ENCODE data around the gene MITF. TPM values are rescaled to one million over a fixed set of nuclear protein-coding genes. Genes with fewer than 3 reads are reported as not detected.

The MITF gene
- total RNA-seq, 2 donors from 2014 or later: 1.8 to 3.0 TPM

DNA sequence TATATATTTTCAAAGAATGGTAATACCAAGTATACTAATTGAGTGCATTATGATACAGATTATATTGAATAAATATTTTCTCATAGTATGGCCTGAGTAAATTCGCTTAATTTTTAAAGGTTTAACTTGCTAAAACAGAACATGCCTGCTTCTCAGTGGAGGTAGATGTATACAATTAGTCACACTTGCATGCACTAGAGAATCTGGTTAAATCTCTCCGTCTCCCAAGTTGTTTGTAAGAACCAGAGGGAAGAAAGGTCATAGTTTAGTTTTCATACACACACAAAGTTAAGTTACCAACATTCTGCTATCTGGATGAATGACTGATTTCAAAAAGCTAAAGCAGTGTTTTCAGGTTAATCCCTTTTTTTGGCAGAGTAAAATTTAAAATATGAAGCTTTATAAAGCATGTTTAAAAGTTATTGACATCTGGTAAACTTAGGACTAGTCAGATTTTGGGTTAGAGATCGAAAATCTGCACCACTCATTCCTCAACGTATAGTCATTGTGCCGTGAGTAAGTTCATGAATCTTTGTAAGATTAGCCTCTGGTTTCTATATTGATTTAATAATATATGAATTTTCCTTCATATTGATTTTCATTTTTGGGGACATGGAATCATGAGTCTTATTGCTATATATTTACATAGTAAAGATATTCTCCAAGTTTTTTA is 142.6 kb downstream of the MITF start:
- H3K4me3 ChIP-seq (ENCODE audit: low read length): no peak overlapping the region
- H3K27me3 ChIP-seq (ENCODE audit: control insufficient read depth, insufficient read depth, low read length, poor library complexity, severe bottlenecking): no peaks in the 10 kb centered on the region
- no peaks in the 10 kb centered on the region for H3K9me3 ChIP-seq (ENCODE audit: control insufficient read depth, low read length)
- H3K27me3 Mint-ChIP-seq (ENCODE audit: insufficient read depth): peaks cover 2% of the 10 kb centered on the region
- 96 to 100% methylated on average over 1 to 5 of the region's 5 CpGs for WGBS, 2 experiments (ENCODE audit: insufficient coverage in 1 of 2, insufficient read length in 1 of 2)
- no peaks in the 10 kb centered on the region for H3K4me1 Mint-ChIP-seq
- H3K9ac ChIP-seq (ENCODE audit: extremely low read depth, low read length, poor library complexity, severe bottlenecking): no peak overlapping the region
- no peak for DNase-seq
- no peaks in the 10 kb centered on the region for H3K36me3 ChIP-seq (ENCODE audit: control insufficient read depth, insufficient read depth, low read length)
- no peaks in the 10 kb centered on the region for H3K36me3 Mint-ChIP-seq (ENCODE audit: low read depth)
- H3K27ac ChIP-seq (ENCODE audit: low read depth, low read length): no peak overlapping the region
- no peak overlapping the region for H3K27ac Mint-ChIP-seq
- H3K4me1 ChIP-seq (ENCODE audit: control insufficient read depth, insufficient read depth, low read length): no peaks in the 10 kb centered on the region
- no peaks in the 10 kb centered on the region for H3K9me3 Mint-ChIP-seq
- TF ChIP-seq, protein P1, sequence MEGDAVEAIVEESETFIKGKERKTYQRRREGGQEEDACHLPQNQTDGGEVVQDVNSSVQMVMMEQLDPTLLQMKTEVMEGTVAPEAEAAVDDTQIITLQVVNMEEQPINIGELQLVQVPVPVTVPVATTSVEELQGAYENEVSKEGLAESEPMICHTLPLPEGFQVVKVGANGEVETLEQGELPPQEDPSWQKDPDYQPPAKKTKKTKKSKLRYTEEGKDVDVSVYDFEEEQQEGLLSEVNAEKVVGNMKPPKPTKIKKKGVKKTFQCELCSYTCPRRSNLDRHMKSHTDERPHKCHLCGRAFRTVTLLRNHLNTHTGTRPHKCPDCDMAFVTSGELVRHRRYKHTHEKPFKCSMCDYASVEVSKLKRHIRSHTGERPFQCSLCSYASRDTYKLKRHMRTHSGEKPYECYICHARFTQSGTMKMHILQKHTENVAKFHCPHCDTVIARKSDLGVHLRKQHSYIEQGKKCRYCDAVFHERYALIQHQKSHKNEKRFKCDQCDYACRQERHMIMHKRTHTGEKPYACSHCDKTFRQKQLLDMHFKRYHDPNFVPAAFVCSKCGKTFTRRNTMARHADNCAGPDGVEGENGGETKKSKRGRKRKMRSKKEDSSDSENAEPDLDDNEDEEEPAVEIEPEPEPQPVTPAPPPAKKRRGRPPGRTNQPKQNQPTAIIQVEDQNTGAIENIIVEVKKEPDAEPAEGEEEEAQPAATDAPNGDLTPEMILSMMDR (conservative IDR thresholded peaks at IDR 0.05): no peak
- no peak overlapping the region for H3K4me3 Mint-ChIP-seq

DNA sequence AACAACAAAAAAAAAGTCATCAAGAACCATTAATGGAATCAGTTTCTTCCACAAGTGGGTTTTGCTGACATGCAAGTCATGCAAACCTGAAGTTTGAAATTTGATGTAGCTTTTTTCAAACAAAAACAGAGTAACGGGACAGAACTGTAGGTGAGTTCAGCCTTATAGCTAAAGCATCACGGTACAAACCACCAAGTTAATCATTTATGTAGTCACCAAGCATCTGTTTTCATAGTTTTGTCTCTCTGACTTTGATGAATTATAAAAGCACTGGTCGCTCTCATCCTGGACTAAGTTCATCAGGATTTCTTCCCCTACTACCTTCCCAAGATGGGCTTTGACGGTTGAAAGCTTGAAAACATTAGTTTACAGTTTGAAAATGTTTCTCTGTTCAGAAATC is 143.3 kb downstream of the MITF start:
- H3K9me3 ChIP-seq (ENCODE audit: control insufficient read depth, low read length): no peaks in the 10 kb centered on the region
- no peak overlapping the region for H3K9ac ChIP-seq (ENCODE audit: extremely low read depth, low read length, poor library complexity, severe bottlenecking)
- DNase-seq: no peak
- H3K4me1 ChIP-seq (ENCODE audit: control insufficient read depth, insufficient read depth, low read length): no peaks in the 10 kb centered on the region
- Mint-ChIP-seq H3K27ac (no peak overlapping the region), H3K4me3 (no peak overlapping the region), H3K36me3 (ENCODE audit: low read depth) (no peaks in the 10 kb centered on the region), H3K9me3 (no peaks in the 10 kb centered on the region), H3K27me3 (ENCODE audit: insufficient read depth) (peaks cover 2% of the 10 kb centered on the region), H3K4me1 (no peaks in the 10 kb centered on the region)
- H3K27ac ChIP-seq (ENCODE audit: low read depth, low read length): no peak overlapping the region
- WGBS, 2 experiments (ENCODE audit: insufficient coverage in 1 of 2, insufficient read length in 1 of 2): 85 to 89% methylated on average over 4 of the region's 4 CpGs
- TF ChIP-seq, protein P1 (conservative IDR thresholded peaks at IDR 0.05): no peak
- no peaks in the 10 kb centered on the region for H3K36me3 ChIP-seq (ENCODE audit: control insufficient read depth, insufficient read depth, low read length)
- no peak overlapping the region for H3K4me3 ChIP-seq (ENCODE audit: low read length)
- no peaks in the 10 kb centered on the region for H3K27me3 ChIP-seq (ENCODE audit: control insufficient read depth, insufficient read depth, low read length, poor library complexity, severe bottlenecking)

DNA sequence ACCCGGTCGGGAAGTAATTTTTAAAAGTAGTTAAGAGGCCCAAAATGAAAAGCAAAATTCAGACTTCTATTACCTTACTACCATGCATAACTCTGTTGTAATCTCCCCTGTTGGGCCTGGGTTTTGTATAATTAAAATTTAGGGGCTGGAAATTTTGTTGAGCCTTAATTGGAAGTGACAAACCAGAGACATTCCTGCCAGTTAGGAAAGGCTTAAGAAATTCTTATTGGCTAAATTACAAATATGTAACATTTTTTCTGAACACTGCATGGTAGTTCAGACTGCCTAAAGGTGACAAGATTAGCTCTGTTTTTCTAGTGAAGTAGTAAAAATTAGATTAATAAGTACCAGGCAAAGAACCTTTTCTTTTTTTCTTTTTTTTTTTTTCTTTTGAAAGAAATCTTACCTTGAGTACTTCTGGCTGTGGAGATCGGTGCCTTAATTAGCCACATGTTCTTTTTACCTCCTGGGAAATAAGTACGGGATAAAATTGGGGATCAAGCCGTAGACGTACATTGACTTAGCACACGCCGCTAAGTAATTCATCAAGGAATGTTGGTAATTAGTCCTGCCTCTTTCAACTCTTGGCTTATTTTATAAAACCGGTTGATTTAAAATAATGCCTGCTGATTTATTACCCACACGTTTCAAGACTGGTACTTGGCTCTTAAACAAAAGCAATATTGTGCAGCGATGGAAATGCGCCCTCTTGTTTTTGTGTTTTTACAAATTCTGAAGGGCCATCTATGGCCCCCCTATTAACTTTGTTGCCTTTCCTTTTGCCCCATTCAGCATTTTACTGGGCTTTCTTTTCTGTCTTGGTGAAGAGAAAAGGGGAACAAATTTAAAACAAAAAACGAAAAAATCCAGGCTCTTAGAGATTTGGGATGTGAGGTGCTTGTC is 149.0 kb downstream of the MITF start:
- Mint-ChIP-seq H3K27ac (no peak overlapping the region), H3K4me1 (peaks cover 4% of the 10 kb centered on the region)
- TF ChIP-seq, protein P1 (conservative IDR thresholded peaks at IDR 0.05): no peak

More for the DNA sequence above, 149.0 kb downstream of the MITF start:
- no peaks in the 10 kb centered on the region for H3K36me3 ChIP-seq (ENCODE audit: control insufficient read depth, insufficient read depth, low read length)
- no peaks in the 10 kb centered on the region for H3K9me3 ChIP-seq (ENCODE audit: control insufficient read depth, low read length)
- Mint-ChIP-seq H3K27me3 (ENCODE audit: insufficient read depth) (peaks cover 10% of the 10 kb centered on the region), H3K4me3 (no peak overlapping the region), H3K9me3 (no peaks in the 10 kb centered on the region), H3K36me3 (ENCODE audit: low read depth) (no peaks in the 10 kb centered on the region)
- no peak overlapping the region for H3K4me3 ChIP-seq (ENCODE audit: low read length)
- no peaks in the 10 kb centered on the region for H3K27me3 ChIP-seq (ENCODE audit: control insufficient read depth, insufficient read depth, low read length, poor library complexity, severe bottlenecking)
- no peak for DNase-seq
- H3K27ac ChIP-seq (ENCODE audit: low read depth, low read length): no peak overlapping the region
- no peak overlapping the region for H3K9ac ChIP-seq (ENCODE audit: extremely low read depth, low read length, poor library complexity, severe bottlenecking)
- no peaks in the 10 kb centered on the region for H3K4me1 ChIP-seq (ENCODE audit: control insufficient read depth, insufficient read depth, low read length)
- 90 to 92% methylated on average over 10 to 13 of the region's 13 CpGs for WGBS, 2 experiments (ENCODE audit: insufficient coverage in 1 of 2, insufficient read length in 1 of 2)
